Hepatocyte (in vitro differentiated cells): ENCODE data around the gene AK3.

Source experiments
- CTCF ChIP-seq: fragments of 200-600 bp; sonication (generic); IDR thresholded peaks from 2 replicates; pipeline ENCODE4 v1.5.1; 2016; ENCODE audit warnings: antibody characterized with exemption, mild to moderate bottlenecking; ENCODE audit not compliant: poor library complexity
- EZH2 ChIP-seq: fragments of 200-600 bp; sonication (generic); IDR thresholded peaks from 2 replicates; pipeline ENCODE4 v1.6.1; 2016; ENCODE audit warnings: antibody characterized with exemption, mild to moderate bottlenecking, borderline replicate concordance
- EZH2phosphoT487 ChIP-seq: fragments of 200-600 bp; sonication (generic); IDR thresholded peaks from one replicate; pipeline ENCODE4 v1.6.1; 2018; ENCODE audit warnings: antibody characterized with exemption, mild to moderate bottlenecking, low read depth, moderate library complexity; ENCODE audit not compliant: unreplicated experiment, severe bottlenecking

- TF ChIP-seq CTCF (no peak), EZH2 (no peak), EZH2phosphoT487 (no peak)
Measured at GRCh38 chr9:4689687-4690104, 51.3 kb downstream of the AK3 start.
